G401.6 (cell line): ENCODE results near the gene SH3YL1.

Source experiments
- FAIRE-seq: peaks from 2 replicates; lab custom pipeline; 2012; peaks lifted over from hg19 to GRCh38; lab: Jason Lieb, UNC

Gene SH3YL1

DNA sequence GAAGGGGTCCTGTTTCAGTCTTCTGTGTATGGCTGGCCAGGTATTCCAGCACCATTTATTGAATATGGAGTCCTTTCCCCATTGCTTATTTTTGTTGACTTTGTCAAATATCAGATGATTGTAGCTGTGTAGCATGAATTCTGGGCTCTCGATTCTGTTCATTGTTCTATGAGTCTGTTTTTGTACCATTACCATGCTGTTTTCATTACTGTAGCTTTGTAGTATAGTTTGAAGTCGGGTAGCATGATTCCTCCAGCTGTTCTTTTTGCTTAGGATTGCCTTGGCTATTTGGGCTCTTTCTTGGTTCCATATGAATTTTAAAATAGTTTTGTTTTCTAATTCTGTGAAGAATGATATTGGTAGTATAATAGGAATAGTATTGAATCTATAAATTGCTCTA is 6.0 kb downstream of the SH3YL1 start:
- no peak for FAIRE-seq

- FAIRE-seq = no peak
Observed at GRCh38 chr2:257429-257828, 6.4 kb downstream of the SH3YL1 start.

GRCh38 chr2:256094-256493 is 7.7 kb downstream of the SH3YL1 start:
- FAIRE-seq = no peak

DNA sequence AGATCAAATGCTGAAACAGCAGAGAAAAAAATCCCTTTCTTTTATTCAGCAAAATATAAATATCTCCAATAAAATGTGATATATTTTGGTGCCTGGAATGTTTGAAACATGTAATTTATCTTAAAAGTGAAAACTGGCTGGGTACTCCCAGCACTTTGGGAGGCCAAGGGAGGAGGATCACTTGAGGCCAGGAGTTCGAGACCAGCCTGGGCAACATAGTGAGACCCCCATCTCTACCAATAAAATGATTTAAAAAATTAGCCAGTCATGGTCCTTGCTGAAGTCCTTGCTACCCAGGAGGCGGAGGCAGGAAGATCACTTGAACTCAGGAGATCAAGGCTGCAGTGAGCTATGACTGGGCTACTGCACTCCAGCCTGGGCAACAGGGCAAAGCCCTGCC is 8.6 kb downstream of the SH3YL1 start:
- FAIRE-seq = no peak

DNA sequence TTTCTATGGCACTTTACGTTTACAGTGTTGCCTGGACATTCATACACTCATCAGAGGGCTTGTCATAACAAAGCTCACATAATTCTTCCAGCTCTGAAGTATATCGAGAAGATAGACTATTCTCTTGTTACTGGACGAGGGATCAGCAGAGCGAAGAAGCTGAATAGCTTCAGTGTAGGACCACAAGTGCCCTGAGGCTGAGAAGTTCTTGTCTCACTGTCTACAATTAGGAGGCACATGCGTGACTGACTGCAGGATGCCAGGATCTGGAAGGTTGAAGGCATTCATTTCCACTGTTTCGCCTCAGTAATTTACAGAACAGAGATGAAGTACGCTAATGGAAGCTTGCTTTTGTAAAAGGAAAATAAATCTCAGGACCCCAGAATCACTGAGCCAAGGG is 9.6 kb downstream of the SH3YL1 start:
- no peak for FAIRE-seq

DNA sequence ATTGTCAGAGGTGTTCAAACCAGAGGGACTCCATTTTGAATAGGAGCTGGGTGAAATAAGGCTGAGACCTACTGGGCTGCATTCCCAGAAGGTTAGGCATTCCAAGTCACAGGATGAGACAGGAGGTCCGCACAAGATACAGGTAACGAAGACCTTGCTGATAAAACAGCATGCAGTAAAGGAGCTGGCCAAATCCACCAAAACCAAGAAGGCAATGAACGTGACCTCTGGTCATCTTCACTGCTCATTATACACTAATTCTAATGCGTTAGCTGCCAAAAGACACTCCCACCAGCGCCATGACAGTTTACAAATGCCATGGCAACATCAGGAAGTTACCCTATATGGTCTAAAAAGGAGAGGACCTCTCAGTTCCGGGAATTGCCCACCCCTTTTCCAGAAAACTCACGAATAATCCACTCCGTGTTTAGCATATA is 10.6 kb downstream of the SH3YL1 start:
- no peak for FAIRE-seq

DNA sequence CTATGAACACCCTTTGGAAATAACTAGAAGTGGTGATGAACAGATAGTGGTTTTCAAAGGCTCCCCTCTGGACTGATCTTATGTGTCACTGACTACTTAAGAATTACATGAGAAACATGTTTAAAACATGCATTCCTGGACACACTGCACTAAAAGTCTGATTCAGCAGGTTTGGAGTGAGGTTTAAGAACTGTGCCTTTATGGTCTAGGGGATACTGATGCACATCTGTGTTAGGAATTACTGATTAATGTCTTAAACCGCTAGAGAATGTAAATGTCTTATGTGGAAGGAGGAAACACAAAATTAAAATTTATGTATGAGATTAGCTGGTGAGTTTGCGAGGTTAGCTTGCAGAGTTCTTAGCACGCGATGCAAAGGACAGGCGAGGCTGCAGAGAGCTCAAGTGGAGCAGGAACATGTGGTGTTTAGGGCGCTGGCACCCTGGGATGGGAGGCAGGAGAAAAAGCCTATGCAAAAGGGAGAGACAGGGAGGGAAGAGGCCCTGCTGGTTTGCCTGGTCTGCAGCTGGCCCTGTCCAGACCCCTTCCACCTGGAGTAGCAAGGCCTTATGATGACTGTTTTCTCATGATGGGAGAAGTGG is 11.7 kb downstream of the SH3YL1 start:
- no peak for FAIRE-seq

DNA sequence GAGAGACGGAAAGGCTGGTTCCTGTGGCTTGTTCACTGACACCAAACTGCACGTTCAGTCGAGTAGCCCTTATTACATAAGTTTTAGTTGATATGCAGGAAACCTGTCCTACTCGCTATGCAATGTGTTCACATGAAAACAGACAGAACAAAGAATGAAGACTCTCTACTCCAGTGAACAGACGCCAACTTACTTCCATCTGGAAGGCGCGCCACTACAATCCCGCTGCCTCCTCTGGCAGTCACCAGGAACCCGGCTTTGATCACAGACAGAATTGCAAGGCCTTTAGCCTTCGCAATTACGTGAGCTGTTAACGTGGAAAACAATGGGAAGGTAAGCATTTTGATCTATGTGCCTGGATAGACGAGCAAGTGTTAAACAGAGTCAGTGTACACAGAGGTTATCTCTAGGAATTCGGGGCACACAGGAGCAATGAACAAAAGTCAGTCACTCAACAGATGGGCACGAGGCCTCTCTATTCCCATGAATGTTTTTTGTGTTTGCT is 14.2 kb downstream of the SH3YL1 start:
- no peak for FAIRE-seq

- no peak for FAIRE-seq
Observed at GRCh38 chr2:248724-249123, 15.1 kb downstream of the SH3YL1 start.

DNA sequence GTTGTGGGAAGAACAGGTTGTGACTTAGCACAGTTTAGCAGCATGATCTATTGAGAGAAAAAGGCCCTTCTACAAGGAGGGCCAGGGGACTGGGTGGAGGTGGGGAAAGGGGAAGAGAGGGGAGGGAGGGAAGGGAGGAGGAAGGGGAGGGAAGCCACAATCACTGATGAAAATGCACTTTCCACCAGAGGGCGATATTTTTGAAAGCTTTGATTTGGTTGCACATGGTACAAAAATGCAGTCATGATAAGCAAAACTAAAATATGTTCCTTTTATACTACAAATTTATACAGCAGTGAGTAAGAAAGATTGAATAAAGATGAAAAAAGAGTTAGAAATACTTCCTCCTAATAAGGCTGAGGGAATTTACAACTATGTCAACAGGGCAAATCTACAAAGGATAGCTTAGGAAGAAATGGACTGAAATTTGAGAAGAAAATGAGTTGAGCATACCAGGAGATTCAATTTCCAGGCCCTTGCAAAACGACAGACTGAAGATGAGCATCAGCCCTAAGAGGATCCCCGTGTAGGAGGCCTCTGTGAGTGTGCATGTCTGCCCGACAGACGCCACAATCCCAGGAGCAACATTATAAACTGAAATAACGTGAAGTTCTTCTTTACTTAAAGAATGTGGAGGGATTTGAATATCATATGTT is 17.2 kb downstream of the SH3YL1 start:
- FAIRE-seq = peak; percentile 6

GRCh38 chr2:244547-244946 is 19.3 kb downstream of the SH3YL1 start:
- no peak for FAIRE-seq

DNA sequence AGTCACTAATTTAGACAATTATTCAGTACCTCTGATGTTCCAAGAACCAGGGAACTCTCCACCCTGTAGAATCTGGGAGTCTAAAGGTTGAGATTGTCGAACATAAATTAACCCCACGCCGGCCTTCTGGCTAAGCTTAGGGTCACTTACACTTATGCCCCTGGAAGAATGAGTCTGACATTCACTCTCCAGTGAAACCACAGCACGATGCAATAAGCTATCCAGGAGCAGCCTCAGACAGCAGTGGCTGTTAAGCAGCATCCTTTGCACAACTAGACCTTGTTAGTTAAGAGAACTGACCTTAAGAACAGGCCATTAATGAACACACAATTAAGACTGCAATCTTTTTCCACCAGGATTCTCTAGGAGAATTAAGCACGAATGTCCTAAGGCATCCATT is 25.0 kb downstream of the SH3YL1 start:
- no peak for FAIRE-seq

- FAIRE-seq = no peak
Observed at GRCh38 chr2:238431-238830, 25.4 kb downstream of the SH3YL1 start.

DNA sequence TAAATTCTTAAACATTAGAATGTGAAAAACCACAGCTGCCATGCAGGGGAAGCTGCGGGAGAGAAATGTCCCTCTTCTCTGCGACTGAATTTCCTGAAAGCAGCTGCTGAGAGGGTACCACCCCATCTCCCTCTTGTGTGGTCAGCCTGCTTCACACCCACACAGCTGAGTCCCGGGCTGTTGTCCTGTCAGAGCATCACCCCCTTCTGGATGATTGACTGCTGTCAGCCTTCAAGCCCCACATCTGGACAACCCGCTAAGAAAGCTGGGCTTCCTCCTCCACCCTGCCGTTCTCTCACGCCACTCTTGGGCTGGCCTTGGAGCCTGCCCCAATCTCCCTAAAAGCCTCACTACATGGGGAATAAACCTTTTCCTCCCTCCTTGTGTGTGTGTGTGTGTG is 26.0 kb downstream of the SH3YL1 start:
- FAIRE-seq = no peak

GRCh38 chr2:236993-237539 is 26.8 kb downstream of the SH3YL1 start:
- no peak for FAIRE-seq

- FAIRE-seq = no peak
Observed at GRCh38 chr2:234421-234820, 29.4 kb downstream of the SH3YL1 start.

DNA sequence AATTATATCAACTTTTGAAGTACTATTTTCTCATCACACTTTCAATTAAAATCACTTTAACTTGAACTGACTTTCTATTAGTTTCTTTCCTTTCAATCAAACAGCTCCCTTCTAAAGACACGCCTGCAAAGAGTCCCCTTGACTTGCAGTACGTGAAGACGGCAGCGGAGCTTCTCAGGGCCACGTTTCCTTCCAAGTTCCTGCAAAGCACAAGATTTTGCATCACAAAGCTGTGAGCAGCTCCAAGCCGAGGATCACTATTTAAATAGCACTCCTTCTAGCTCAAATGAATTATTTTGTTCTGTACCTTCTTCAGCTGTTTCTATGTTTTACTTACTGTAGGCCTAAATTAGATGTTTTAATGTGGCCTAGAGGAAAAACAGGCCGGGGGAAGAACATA is 30.8 kb downstream of the SH3YL1 start:
- no peak for FAIRE-seq

GRCh38 chr2:231521-232185 is 32.2 kb downstream of the SH3YL1 start:
- FAIRE-seq = peak; percentile 31

GRCh38 chr2:228518-229278 is 35.1 kb downstream of the SH3YL1 start:
- no peak for FAIRE-seq

- no peak for FAIRE-seq
Observed at GRCh38 chr2:228115-228514, 35.7 kb downstream of the SH3YL1 start.

DNA sequence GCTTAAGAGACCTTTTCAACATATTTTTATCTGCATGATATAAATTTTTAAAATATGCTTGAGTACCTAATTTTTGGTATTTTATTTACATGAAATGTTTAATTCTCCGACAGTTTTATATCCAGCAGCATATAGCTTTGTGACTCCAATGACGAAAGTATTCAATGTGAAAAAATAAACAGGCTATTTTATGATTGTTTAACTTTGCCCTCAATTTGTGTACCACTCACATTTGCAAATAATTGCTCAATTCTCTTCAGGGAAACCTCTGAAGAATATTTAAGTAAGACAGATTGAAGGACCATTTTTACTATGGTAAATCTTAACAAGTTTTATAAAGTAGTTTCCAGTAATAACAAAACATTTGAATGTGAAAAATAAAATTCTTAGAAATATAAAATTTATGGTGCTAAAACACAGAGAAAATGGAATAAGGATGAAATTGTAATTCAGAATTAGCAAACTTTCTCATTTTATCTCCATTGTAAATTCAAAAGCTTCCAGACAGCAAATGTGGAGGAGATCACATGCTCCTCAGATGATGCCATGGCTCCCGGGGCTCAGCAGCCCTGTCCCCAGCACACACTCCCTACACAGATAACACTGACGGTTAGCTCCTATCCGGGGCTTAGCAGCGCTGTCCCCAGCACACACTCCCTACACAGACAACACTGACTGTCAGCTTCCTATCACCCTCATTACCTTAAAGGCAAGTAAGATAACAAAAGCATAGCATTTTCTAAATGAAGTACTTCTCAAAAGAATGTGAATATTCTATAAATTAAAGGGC is 39.7 kb downstream of the SH3YL1 start:
- no peak for FAIRE-seq

DNA sequence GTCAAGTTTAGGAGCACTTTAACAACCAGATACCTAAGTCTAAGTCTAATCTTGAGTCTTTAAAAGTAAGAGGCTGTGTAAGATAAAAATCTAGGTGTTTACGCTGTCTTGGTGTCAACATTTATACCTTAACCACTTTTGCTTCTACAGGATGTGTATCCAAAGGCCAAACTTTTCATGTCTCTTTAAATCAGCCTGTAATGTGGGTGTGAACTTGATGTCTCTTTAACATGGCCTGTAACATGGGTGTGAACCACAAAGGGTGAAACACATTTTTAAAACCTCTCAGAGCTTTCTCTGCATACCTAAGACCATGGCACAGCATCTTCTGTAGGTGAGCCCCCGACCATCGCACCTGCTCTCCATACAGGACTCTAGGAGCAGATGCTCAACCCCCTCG is 40.4 kb downstream of the SH3YL1 start:
- no peak for FAIRE-seq
